NB4 (cell line): ENCODE results near the gene C5AR1.
A peak's percentile ranks its signal among the peaks of the same experiment; 100 is the strongest.

Experiments used
- DNase-seq: peaks from one replicate; pipeline ENCODE4 v3.0.0; 2010; ENCODE audit warnings: low read depth
- H3K4me3 ChIP-seq: one replicate; pipeline ENCODE4 v1.5.1; 2011; ENCODE audit warnings: mild to moderate bottlenecking, low read depth, low read length, moderate library complexity
- CTCF ChIP-seq: IDR thresholded peaks from one replicate; pipeline ENCODE4 v1.5.1; 2012; ENCODE audit warnings: low read depth, low read length
- MYC ChIP-seq: IDR thresholded peaks from 2 replicates; pipeline ENCODE4 v1.6.1; 2011; ENCODE audit warnings: low read depth, low read length
- POLR2A ChIP-seq: IDR thresholded peaks from 2 replicates; pipeline ENCODE4 v1.6.1; 2011; ENCODE audit warnings: mild to moderate bottlenecking; ENCODE audit not compliant: insufficient read length; ENCODE audit errors: extremely low read depth
- TF ChIP-seq, protein P1 (sequence below): IDR thresholded peaks from 2 replicates; pipeline ENCODE4 v1.6.1; 2011; ENCODE audit warnings: low read depth, low read length

Gene C5AR1

GRCh38 chr19:47306303-47306702 lies 3.4 kb upstream of the C5AR1 start:
- peak; percentile 1 for TF ChIP-seq CTCF
- TF ChIP-seq, protein P1, sequence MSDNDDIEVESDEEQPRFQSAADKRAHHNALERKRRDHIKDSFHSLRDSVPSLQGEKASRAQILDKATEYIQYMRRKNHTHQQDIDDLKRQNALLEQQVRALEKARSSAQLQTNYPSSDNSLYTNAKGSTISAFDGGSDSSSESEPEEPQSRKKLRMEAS = no peak
- no peak overlapping the region for H3K4me3 ChIP-seq
- DNase-seq = no peak

GRCh38 chr19:47309038-47309437 lies 623 bp upstream of the C5AR1 start:
- DNase-seq = peak; percentile 52
- no peak overlapping the region for H3K4me3 ChIP-seq
- TF ChIP-seq MYC = no peak
- no peak for TF ChIP-seq POLR2A
- TF ChIP-seq, protein P1 = no peak
- TF ChIP-seq CTCF = no peak

DNA sequence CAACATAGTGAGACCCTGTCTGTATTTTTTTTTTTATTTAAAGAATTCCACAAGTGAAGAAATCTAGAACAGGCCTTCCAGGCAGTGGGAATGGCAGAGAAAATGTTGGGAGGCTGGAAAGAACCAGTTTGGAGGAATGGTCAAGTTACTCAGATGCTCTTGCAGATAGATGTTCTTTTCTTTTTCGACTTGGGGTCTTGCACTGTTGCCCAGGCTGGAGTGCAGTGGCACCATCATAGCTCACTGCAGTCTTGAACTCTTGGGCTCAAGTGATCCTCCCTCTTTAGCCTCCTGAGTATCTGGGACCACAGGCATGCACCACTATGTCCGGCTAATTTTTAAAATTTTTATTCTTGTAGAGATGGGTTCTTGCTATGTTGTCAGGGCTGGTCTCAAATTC lies 662 bp downstream of the C5AR1 start:
- TF ChIP-seq POLR2A = no peak
- TF ChIP-seq, protein P1 = no peak
- no peak for TF ChIP-seq CTCF
- TF ChIP-seq MYC = no peak
- no peak overlapping the region for H3K4me3 ChIP-seq
- DNase-seq = no peak

GRCh38 chr19:47310819-47311218 lies 1.2 kb downstream of the C5AR1 start:
- DNase-seq = peak; percentile 97
- no peak overlapping the region for H3K4me3 ChIP-seq
- TF ChIP-seq, protein P1 = peak; percentile 74
- TF ChIP-seq CTCF (no peak), MYC (peak; percentile 68)

DNA sequence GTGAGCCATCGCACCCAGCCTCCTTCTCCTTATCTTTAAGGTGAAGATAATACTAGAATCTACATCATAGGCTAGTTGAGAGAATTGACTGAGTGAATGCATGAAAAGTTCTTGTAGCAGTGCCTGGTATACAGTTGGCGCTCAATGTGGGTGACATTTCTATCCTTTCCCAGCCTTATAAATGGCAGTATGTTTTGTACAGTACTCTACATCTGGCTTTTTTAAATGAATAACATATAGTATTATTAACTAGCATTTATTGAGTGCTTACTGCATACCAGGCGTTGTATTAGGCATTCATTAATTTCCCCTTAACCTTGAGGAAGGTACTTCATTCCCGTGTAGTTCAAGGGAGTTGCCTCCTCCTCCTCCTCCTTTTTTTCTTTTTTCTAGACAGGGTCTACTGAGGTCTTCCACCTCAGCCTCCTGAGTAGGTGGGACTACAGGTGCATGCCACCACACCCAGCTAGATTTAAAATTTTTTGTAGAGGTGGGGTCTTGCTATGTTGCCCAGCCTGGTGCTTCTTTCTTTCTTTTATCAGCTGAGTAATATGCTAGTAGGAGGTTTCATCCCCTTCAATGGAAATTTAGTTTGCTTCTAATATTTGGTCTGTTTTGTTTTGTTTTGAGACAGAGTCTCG lies 2.8 kb downstream of the C5AR1 start:
- no peak for TF ChIP-seq POLR2A
- no peak for TF ChIP-seq MYC
- TF ChIP-seq, protein P1 = no peak
- no peak for TF ChIP-seq CTCF
- DNase-seq = no peak
- H3K4me3 ChIP-seq = no peak overlapping the region
